Smooth muscle cell (in vitro differentiated cells): ENCODE measurements around the gene NKX1-1. TPM values are rescaled to one million over a fixed set of nuclear protein-coding genes. Genes with fewer than 3 reads are reported as not detected.
"Not testable (repeated sequence)": the region's sequence is repeated elsewhere in the genome, so short reads cannot be mapped to it uniquely, and the experiment has no call there.

Experiments
- DNase-seq: peaks from one replicate; lab custom pipeline; 2025; ENCODE audit not compliant: unreplicated experiment; lab: John Stamatoyannopoulos, UW
- H2AFZ ChIP-seq: fragments of 200-600 bp; sonication (generic); 2 replicates; pipeline ENCODE4 v1.6.0; 2016; ENCODE audit warnings: antibody characterized with exemption, low read depth, mild to moderate bottlenecking
- H3F3A ChIP-seq: fragments of 200-600 bp; sonication (generic); 2 replicates; pipeline ENCODE4 v1.6.0; 2017; ENCODE audit warnings: antibody characterized with exemption, low read depth
- H3K27ac ChIP-seq: fragments of 200-600 bp; sonication (generic); 2 replicates; pipeline ENCODE4 v1.5.1; 2016; ENCODE audit warnings: low read depth, mild to moderate bottlenecking
- H3K27me3 ChIP-seq: fragments of 200-600 bp; sonication (generic); 2 replicates; pipeline ENCODE4 v1.6.1; 2016; ENCODE audit warnings: low read depth, mild to moderate bottlenecking
- H3K36me3 ChIP-seq: fragments of 200-600 bp; sonication (generic); 2 replicates; pipeline ENCODE4 v1.5.1; 2016; ENCODE audit warnings: low read depth
- H3K4me1 ChIP-seq: fragments of 200-600 bp; sonication (generic); 2 replicates; pipeline ENCODE4 v1.5.1; 2016; ENCODE audit warnings: low read depth
- H3K4me2 ChIP-seq: fragments of 200-600 bp; sonication (generic); 2 replicates; pipeline ENCODE4 v1.6.0; 2016; ENCODE audit warnings: mild to moderate bottlenecking
- H3K4me3 ChIP-seq: fragments of 200-600 bp; sonication (generic); 2 replicates; pipeline ENCODE4 v1.5.1; 2016; ENCODE audit warnings: mild to moderate bottlenecking
- H3K79me2 ChIP-seq: fragments of 200-600 bp; sonication (generic); 2 replicates; pipeline ENCODE4 v1.6.0; 2016; ENCODE audit warnings: low read depth, mild to moderate bottlenecking
- H3K9ac ChIP-seq: fragments of 200-600 bp; sonication (generic); 2 replicates; pipeline ENCODE4 v1.6.0; 2016; ENCODE audit warnings: low read depth
- H3K9me3 ChIP-seq: fragments of 200-600 bp; sonication (generic); replicated peaks from 2 replicates; pipeline ENCODE4 v1.5.1; 2016; ENCODE audit warnings: low read depth
- H4K20me1 ChIP-seq: fragments of 200-600 bp; sonication (generic); 2 replicates; pipeline ENCODE4 v1.6.0; 2016; ENCODE audit warnings: low read depth
- WGBS: methylation state at CpG from one replicate; pipeline ENCODE4 v1.1.7; 2016; ENCODE audit warnings: low lambda C conversion rate; 5-methylcytosine and 5-hydroxymethylcytosine counted together
- polyA plus RNA-seq: library from polyadenylated mRNA; unstranded; fragments of >200 nt; fragmentation: Nextera tagmentation; extraction: Ambion mirVana; gene quantifications from 2 replicates; pipeline ENCODE4 v1.2.1, GENCODE V29; 2016
- total RNA-seq: library from RNA; depleted of rRNA; stranded (reverse); fragments of >200 nt; gene quantifications from 2 replicates; pipeline ENCODE4 v1.2.3, GENCODE V29; 2014
- TF ChIP-seq, protein P1 (sequence below): fragments of 200-600 bp; sonication (generic); IDR thresholded peaks from 2 replicates; pipeline ENCODE4 v1.5.1; 2017; ENCODE audit warnings: borderline replicate concordance, mild to moderate bottlenecking, antibody characterized with exemption; ENCODE audit not compliant: insufficient read depth, poor library complexity, severe bottlenecking

Gene NKX1-1
- total and polyA plus RNA-seq, 2 experiments from 2014 or later, result not detected

DNA sequence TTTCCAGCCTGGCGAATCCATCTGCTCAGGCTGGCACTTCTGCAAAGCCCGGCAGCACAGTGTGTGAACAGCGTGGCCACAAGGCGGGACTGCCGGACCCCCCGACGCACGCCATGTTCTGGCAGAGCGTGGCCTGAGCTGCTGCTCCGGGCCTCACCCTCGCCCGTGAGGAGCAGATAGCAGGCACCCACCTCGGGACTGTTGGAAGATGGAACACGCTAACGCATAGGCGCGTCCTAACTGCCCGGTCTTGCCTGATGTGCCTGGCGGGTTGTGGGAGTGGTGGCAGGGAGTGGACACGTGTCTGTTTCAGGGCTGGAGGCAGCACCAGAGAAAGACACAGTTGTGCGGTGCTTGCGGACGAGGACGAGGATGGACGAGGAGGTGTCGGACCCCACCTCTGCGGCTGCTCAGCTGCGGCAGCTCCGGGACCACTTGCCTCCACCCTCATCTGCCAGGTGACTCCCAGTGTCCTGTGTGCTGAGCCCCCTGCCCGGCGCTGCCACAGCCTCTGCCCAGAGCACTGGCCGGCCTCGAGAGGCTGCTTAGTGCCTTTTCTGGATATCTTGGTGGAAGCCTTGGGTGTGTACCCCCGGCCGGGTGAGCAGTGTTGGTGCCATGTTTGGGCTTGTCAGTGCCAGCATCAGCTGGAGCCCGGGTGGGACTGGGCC lies 31.1 kb downstream of the NKX1-1 start:
- H3K79me2 ChIP-seq, result no peaks in the 10 kb centered on the region
- no peaks in the 10 kb centered on the region for H3K4me1 ChIP-seq
- H2AFZ ChIP-seq, result no peak overlapping the region
- no peaks in the 10 kb centered on the region for H4K20me1 ChIP-seq
- TF ChIP-seq, protein P1, sequence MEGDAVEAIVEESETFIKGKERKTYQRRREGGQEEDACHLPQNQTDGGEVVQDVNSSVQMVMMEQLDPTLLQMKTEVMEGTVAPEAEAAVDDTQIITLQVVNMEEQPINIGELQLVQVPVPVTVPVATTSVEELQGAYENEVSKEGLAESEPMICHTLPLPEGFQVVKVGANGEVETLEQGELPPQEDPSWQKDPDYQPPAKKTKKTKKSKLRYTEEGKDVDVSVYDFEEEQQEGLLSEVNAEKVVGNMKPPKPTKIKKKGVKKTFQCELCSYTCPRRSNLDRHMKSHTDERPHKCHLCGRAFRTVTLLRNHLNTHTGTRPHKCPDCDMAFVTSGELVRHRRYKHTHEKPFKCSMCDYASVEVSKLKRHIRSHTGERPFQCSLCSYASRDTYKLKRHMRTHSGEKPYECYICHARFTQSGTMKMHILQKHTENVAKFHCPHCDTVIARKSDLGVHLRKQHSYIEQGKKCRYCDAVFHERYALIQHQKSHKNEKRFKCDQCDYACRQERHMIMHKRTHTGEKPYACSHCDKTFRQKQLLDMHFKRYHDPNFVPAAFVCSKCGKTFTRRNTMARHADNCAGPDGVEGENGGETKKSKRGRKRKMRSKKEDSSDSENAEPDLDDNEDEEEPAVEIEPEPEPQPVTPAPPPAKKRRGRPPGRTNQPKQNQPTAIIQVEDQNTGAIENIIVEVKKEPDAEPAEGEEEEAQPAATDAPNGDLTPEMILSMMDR, result no peak
- WGBS, result 98% methylated on average over 36 of the region's 36 CpGs
- H3K36me3 ChIP-seq, result no peaks in the 10 kb centered on the region
- no peaks in the 10 kb centered on the region for H3F3A ChIP-seq
- H3K4me3 ChIP-seq, result no peak overlapping the region
- DNase-seq, result no peak
- no peaks in the 10 kb centered on the region for H3K27me3 ChIP-seq
- H3K9ac ChIP-seq, result no peak overlapping the region
- H3K4me2 ChIP-seq, result no peak overlapping the region
- no peaks in the 10 kb centered on the region for H3K9me3 ChIP-seq
- no peak overlapping the region for H3K27ac ChIP-seq

DNA sequence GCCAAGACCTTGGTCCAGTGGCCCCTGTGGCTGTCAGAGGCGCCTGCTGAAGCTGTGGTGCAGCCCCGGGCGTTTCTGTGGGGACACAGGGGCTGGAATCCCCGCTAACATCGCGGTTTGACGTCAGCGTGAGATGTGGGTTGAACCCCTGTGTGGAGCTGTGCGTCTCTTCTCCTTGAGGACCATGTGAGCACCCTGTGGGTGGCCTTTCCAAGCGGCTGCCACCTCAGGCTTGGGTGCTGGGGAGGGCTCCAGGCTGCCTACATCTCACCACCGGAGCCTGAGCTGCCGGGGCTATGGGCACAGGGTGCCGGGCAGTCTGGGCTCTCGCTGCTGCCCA lies 31.6 kb downstream of the NKX1-1 start:
- Histone ChIP-seq H3K27me3 (no peaks in the 10 kb centered on the region), H4K20me1 (no peaks in the 10 kb centered on the region), H3K79me2 (no peaks in the 10 kb centered on the region), H3K27ac (no peak overlapping the region), H3K9me3 (no peaks in the 10 kb centered on the region), H3F3A (no peaks in the 10 kb centered on the region), H3K4me1 (no peaks in the 10 kb centered on the region), H3K9ac (no peak overlapping the region), H3K36me3 (no peaks in the 10 kb centered on the region), H2AFZ (no peak overlapping the region), H3K4me2 (no peak overlapping the region), H3K4me3 (no peak overlapping the region)
- no peak for DNase-seq
- 98% methylated on average over 14 of the region's 14 CpGs for WGBS
- TF ChIP-seq, protein P1, result no peak

DNA sequence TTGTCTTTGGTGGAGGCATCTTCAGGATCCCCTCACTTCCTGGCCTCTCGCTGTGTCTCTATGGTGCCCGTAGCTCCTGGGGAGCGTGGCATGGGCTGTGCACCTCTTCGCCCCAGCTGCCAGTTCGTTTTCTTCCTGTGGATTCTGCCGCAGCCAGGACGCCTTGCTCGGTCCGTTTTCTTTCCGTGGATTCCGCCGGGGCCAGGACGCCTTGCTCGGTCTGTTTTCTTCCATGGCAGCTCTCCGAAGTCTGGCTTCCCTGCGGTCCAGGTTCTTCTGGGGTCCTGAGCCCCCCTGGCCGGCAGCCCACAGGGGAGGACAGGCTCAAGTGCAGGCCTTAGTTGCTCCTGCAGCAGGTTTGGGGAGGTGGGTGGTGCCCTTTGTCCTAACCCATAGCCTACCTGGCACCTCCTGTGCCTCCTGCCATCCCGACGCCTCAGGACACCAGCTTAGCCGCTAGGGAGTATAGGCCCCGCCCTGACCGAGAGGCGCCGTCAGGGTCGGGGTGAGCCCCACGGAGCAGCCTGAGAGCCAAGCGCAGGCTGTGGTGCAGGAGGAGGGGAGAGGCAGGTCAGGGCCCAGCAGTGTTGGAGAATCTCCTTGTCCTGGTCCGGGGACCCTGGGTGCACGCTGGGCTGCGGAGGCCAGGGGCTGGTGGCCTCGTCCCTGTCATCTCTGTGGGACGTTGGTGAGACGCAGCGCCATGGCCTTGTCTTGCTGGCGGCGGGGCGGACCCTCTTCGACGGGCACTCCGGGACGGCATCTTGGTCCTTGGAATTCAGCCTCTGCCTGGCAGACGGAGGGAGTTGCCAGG lies 32.1 kb downstream of the NKX1-1 start:
- Histone ChIP-seq H3F3A (no peaks in the 10 kb centered on the region), H3K27ac (no peak overlapping the region), H3K9me3 (no peaks in the 10 kb centered on the region), H3K36me3 (no peaks in the 10 kb centered on the region), H3K4me3 (no peak overlapping the region), H3K79me2 (no peaks in the 10 kb centered on the region), H2AFZ (no peak overlapping the region), H3K4me2 (no peak overlapping the region), H4K20me1 (no peaks in the 10 kb centered on the region), H3K4me1 (no peaks in the 10 kb centered on the region), H3K9ac (no peak overlapping the region), H3K27me3 (no peaks in the 10 kb centered on the region)
- WGBS, result 96% methylated on average over 42 of the region's 42 CpGs
- TF ChIP-seq, protein P1, result no peak
- DNase-seq, result no peak

DNA sequence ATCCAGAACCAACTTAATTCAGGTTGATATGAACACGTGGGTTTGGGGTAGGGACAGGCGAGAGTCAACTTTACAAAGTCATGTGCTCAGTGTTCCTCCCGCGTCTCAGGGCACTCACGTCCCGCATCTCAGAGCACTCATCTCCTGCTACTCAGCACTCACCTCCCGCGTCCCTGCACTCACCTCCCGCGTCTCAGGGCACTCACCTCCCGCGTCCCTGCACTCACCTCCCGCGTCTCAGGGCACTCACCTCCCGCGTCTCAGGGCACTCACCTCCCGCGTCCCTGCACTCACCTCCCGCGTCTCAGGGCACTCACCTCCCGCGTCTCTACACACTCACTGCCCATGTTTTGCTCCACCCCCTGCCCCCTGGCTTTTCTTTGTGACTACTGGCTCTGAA lies 33.7 kb downstream of the NKX1-1 start:
- not testable (repeated sequence) for H3K36me3 ChIP-seq, H4K20me1 ChIP-seq, H3K9ac ChIP-seq, H3K9me3 ChIP-seq, H2AFZ ChIP-seq, H3K79me2 ChIP-seq, H3K27me3 ChIP-seq, DNase-seq, H3K4me2 ChIP-seq, H3K4me3 ChIP-seq, H3K27ac ChIP-seq, H3F3A ChIP-seq, H3K4me1 ChIP-seq
- WGBS, result 90% methylated on average over 17 of the region's 22 CpGs
